Measurements from ENCODE around the gene LILRA5. TPM values are rescaled to one million over a fixed set of nuclear protein-coding genes. Genes with fewer than 3 reads are reported as not detected.

LILRA5 gene
- total RNA-seq, 2 donors from 2014 or later, result 9.6 to 12.2 TPM

GRCh38 chr19:54266133-54266532, 46.8 kb downstream of the LILRA5 start:
- TF ChIP-seq CTCF (IDR thresholded peaks at IDR 0.05), result peak; percentile 50
- H3K36me3 ChIP-seq, result no peaks in the 10 kb centered on the region
- no peaks in the 10 kb centered on the region for H3K4me1 ChIP-seq (ENCODE audit: control insufficient read depth in 1 of 2, low read depth in 2 of 2)
- H3K27me3 ChIP-seq (replicated peaks; ENCODE audit: insufficient read depth), result no peaks in the 10 kb centered on the region
- DNase-seq (ENCODE audit: low spot score), result no peak
- no peak overlapping the region for H3K27ac ChIP-seq
- H3K4me3 ChIP-seq, result no peak overlapping the region
- no peak for ATAC-seq (ENCODE audit: insufficient number of reproducible peaks, low FRiP score, low read depth)
- H3K9me3 ChIP-seq, result no peaks in the 10 kb centered on the region

- no peaks in the 10 kb centered on the region for H3K4me1 ChIP-seq (ENCODE audit: control insufficient read depth in 1 of 2, low read depth in 2 of 2)
- H3K27me3 ChIP-seq (replicated peaks; ENCODE audit: insufficient read depth), result no peaks in the 10 kb centered on the region
- no peaks in the 10 kb centered on the region for H3K9me3 ChIP-seq
- no peak overlapping the region for H3K27ac ChIP-seq
- no peak for ATAC-seq (ENCODE audit: insufficient number of reproducible peaks, low FRiP score, low read depth)
- DNase-seq (ENCODE audit: low spot score), result no peak
- no peaks in the 10 kb centered on the region for H3K36me3 ChIP-seq
- no peak for TF ChIP-seq CTCF (IDR thresholded peaks at IDR 0.05)
- no peak overlapping the region for H3K4me3 ChIP-seq
Observed at GRCh38 chr19:54262470-54262869, 50.5 kb downstream of the LILRA5 start.

GRCh38 chr19:54262066-54262465, 50.9 kb downstream of the LILRA5 start:
- Histone ChIP-seq H3K4me3 (no peak overlapping the region), H3K27me3 (replicated peaks; ENCODE audit: insufficient read depth) (no peaks in the 10 kb centered on the region), H3K4me1 (ENCODE audit: control insufficient read depth in 1 of 2, low read depth in 2 of 2) (no peaks in the 10 kb centered on the region), H3K36me3 (no peaks in the 10 kb centered on the region), H3K9me3 (no peaks in the 10 kb centered on the region), H3K27ac (no peak overlapping the region)
- no peak for ATAC-seq (ENCODE audit: insufficient number of reproducible peaks, low FRiP score, low read depth)
- no peak for DNase-seq (ENCODE audit: low spot score)
- TF ChIP-seq CTCF (IDR thresholded peaks at IDR 0.05), result no peak

- Histone ChIP-seq H3K27ac (no peak within 1 kb of the TSS), H3K27me3 (replicated peaks; ENCODE audit: insufficient read depth) (no peaks in the 10 kb centered on the region), H3K36me3 (no peaks in the 10 kb centered on the region), H3K4me3 (peak within 1 kb of the TSS; percentile 39), H3K9me3 (no peaks in the 10 kb centered on the region), H3K4me1 (ENCODE audit: control insufficient read depth in 1 of 2, low read depth in 2 of 2) (no peaks in the 10 kb centered on the region)
- DNase-seq (ENCODE audit: low spot score) (no peak), ATAC-seq (ENCODE audit: insufficient number of reproducible peaks, low FRiP score, low read depth) (no peak)
- no peak for TF ChIP-seq CTCF (IDR thresholded peaks at IDR 0.05)
Observed at GRCh38 chr19:54257116-54257480, 55.9 kb downstream of the LILRA5 start, which contains the start of gene LILRB5. LILRB5 (minus strand) TSS chr19:54257273; CDS start chr19:54257193, 80 bp downstream.

Other genes with a start within 250 kb of the LILRA5 start
- not detected for gene VSTM1, start 249.3 kb downstream of the LILRA5 start, total RNA-seq
- not detected for gene TARM1, start 231.8 kb downstream of the LILRA5 start, total RNA-seq
- gene OSCAR, start 212.4 kb downstream of the LILRA5 start, total RNA-seq, result 1 to 10 TPM; 4.6 to 8.0 TPM
- 10 to 100 TPM; 13.0 to 16.6 TPM for gene NDUFA3, start 210.3 kb downstream of the LILRA5 start, total RNA-seq
- 1 to 10 TPM; 8.7 to 8.8 TPM for gene TFPT, start 197.5 kb downstream of the LILRA5 start, total RNA-seq
- gene PRPF31, start 197.4 kb downstream of the LILRA5 start, total RNA-seq, result 10 to 100 TPM; 48.2 to 54.3 TPM
- 10 to 100 TPM; 20.8 to 28.1 TPM for gene CNOT3, start 175.4 kb downstream of the LILRA5 start, total RNA-seq
- 1 to 10 TPM; 7.6 to 8.0 TPM for gene LENG1, start 153.4 kb downstream of the LILRA5 start, total RNA-seq
- gene TMC4, start 140.0 kb downstream of the LILRA5 start, total RNA-seq, result 1 to 10 TPM in 1 of 2 donors, under 1 TPM in 1; 0.41 to 7.8 TPM
- 10 to 100 TPM; 46.0 to 61.1 TPM for gene MBOAT7, start 123.6 kb downstream of the LILRA5 start, total RNA-seq
- 10 to 100 TPM; 38.5 to 60.7 TPM for gene TSEN34, start 121.9 kb downstream of the LILRA5 start, total RNA-seq
- 1,000 to 10,000 TPM; 1,017 to 1,395 TPM for gene RPS9, start 112.3 kb downstream of the LILRA5 start, total RNA-seq
- 10 to 100 TPM; 21.9 to 71.5 TPM for gene LILRB3, start 90.2 kb downstream of the LILRA5 start, total RNA-seq
- gene LILRA6, start 70.4 kb downstream of the LILRA5 start, total RNA-seq, result 1 to 10 TPM; 4.6 to 5.2 TPM
- 10 to 100 TPM; 17.6 to 60.4 TPM for gene LILRB5, start 55.9 kb downstream of the LILRA5 start, total RNA-seq
- 10 to 100 TPM; 11.1 to 13.7 TPM for gene LILRB2, start 32.1 kb downstream of the LILRA5 start, total RNA-seq
- gene LILRA4, start 26.0 kb upstream of the LILRA5 start, total RNA-seq, result not detected
- 10 to 100 TPM; 31.2 to 64.7 TPM for gene LAIR1, start 51.8 kb upstream of the LILRA5 start, total RNA-seq
- gene TTYH1, start 102.3 kb upstream of the LILRA5 start, total RNA-seq, result not detected
- 100 to 1,000 TPM; 282 to 305 TPM for gene LENG8, start 136.0 kb upstream of the LILRA5 start, total RNA-seq
- gene LENG9, start 150.6 kb upstream of the LILRA5 start, total RNA-seq, result 10 to 100 TPM in 1 of 2 donors, 1 to 10 TPM in 1; 8.5 to 14.4 TPM
- 10 to 100 TPM; 41.2 to 55.9 TPM for gene CDC42EP5, start 160.1 kb upstream of the LILRA5 start, total RNA-seq
- not detected for gene LAIR2, start 189.7 kb upstream of the LILRA5 start, total RNA-seq